Stimulated activated CD8-positive, alpha-beta memory T cell treated with anti-CD3 and anti-CD28 coated beads, Interleukin-15, amount 100 ng/mL, for 1 hour (primary cell): Measurements from ENCODE around the gene PTPN18.

Experiments used
- DNase-seq: peaks from one replicate; pipeline ENCODE4 v3.0.0-alpha.2; 2020; ENCODE audit warnings: low read depth

The PTPN18 gene

DNA sequence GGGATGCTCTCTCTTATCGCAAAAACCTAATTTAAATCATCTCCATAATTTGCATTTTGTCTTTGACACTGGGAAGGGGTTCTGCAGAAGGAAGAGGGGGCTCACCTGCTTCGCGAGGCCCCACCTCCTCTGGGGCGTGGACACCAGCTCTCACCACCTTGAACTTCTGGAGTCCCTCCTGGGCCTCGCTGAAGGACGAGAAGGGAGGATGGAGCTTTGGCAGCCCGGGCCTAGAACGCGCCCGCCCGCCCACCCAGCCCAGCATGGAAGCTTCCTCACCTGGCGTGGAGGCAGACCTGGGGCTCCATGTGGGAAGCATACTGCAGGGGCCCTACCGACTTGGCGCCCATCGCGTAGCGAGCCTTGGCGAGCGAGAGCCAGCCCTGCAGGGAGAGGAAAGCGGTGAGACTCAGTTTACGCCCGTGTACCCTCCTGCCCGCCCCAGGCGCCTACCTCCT, 14.3 kb upstream of the PTPN18 start:
- no peak for DNase-seq

DNA sequence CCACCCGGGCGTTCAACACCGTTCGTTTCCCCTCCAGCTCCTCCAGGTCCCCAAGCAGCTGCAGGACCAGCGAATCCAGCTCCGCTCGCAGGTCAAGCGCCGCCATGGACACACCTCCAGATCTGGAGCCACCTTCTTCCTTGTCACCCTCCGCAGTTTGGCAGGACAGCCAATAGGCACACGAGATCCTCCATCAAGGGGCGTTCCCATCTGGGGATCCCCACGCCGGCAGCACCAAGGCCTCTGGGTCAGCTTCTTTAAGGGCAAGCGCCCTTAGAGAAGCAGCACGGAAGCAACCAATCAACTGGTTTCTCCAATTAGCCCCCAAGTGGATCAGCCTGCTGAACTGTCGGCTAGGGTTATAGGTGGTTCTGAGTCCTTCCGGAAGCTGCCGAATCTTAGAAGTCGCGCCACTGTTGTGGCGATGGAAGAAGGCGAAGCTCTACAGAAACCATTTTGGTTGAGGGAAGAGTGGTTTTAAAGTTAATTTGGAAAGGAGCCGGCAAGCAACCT, 13.8 kb upstream of the PTPN18 start:
- DNase-seq: peak; percentile 64

- peak; percentile 92 for DNase-seq
Measured at GRCh38 chr2:130342533-130343275, 13.2 kb upstream of the PTPN18 start, which contains the start of gene IMP4. IMP4 (plus strand) TSS chr2:130342897; CDS start chr2:130342933, 36 bp downstream.

DNA sequence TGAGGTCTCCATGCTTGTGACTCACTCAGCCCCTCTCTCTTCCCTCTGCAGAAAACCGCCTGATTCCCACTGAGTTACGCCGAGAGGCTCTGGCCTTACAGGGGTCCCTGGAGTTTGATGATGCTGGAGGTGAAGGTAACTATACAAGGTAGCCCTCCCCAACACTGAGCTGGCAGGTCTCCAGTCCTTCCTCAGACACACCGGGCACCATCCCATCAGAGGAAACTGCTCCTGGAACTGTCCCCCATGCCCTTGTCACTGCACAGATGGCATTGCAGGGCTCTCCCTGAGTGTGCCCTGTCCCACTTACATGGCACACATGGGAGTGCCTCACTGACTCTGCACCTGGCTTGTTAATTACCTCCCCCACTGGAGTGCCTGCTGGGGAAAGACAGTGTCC, 11.3 kb upstream of the PTPN18 start:
- DNase-seq: no peak

- DNase-seq: no peak
Measured at GRCh38 chr2:130345091-130345490, 10.8 kb upstream of the PTPN18 start.

- DNase-seq: no peak
Measured at GRCh38 chr2:130345611-130346010, 10.2 kb upstream of the PTPN18 start.

DNA sequence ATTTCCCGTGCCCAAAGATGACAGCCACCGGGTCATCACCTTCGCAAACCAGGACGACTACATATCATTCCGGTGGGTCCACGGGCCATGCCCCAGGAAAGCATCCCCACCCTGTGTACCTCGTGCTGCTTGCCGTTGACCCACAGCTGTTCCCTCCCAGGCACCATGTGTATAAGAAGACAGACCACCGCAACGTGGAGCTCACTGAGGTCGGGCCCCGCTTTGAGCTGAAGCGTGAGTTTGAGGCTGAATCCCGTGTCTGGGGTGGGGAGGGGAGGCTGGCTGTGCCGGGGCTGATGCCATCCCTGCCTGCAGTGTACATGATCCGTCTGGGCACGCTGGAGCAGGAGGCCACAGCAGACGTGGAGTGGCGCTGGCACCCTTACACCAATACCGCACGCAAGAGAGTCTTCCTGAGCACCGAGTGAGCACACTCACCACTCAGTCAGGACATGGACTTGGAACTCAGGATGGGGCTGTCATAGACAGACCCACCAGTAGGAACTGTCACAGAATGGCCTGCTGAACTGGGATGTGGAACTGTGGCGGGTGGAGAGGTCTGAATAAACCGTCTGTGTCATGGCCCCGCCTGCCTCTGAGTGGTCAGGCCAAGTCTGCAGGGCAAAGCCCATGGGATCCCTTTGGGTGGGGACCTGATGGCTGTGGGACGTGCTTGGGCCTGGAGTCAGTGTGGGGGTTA, 9.7 kb upstream of the PTPN18 start:
- no peak for DNase-seq

- DNase-seq: no peak
Measured at GRCh38 chr2:130346741-130347066, 9.2 kb upstream of the PTPN18 start.

GRCh38 chr2:130347220-130347925, 8.5 kb upstream of the PTPN18 start:
- no peak for DNase-seq

- no peak for DNase-seq
Measured at GRCh38 chr2:130349174-130349573, 6.7 kb upstream of the PTPN18 start.

DNA sequence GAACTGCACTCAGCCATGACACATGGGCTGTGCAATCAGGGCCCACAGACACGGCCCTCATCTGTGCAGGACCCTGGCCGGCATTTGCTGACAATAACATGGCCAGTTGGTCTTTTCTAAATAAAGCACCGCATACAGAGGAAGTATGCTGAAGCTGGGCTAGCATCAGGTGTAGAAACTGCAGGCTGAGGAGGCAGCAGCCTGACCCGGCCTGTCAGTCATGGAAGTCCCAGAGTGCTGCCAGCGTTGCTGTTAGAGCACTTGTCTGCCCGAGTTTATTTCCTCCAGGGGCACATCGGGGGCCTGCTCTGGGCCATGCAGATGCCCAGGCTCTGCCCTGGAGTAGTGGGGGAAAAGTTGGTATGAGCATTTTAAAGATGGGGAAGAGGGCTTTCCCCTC, 4.1 kb upstream of the PTPN18 start:
- no peak for DNase-seq

GRCh38 chr2:130352237-130352636, 3.6 kb upstream of the PTPN18 start:
- DNase-seq: no peak

DNA sequence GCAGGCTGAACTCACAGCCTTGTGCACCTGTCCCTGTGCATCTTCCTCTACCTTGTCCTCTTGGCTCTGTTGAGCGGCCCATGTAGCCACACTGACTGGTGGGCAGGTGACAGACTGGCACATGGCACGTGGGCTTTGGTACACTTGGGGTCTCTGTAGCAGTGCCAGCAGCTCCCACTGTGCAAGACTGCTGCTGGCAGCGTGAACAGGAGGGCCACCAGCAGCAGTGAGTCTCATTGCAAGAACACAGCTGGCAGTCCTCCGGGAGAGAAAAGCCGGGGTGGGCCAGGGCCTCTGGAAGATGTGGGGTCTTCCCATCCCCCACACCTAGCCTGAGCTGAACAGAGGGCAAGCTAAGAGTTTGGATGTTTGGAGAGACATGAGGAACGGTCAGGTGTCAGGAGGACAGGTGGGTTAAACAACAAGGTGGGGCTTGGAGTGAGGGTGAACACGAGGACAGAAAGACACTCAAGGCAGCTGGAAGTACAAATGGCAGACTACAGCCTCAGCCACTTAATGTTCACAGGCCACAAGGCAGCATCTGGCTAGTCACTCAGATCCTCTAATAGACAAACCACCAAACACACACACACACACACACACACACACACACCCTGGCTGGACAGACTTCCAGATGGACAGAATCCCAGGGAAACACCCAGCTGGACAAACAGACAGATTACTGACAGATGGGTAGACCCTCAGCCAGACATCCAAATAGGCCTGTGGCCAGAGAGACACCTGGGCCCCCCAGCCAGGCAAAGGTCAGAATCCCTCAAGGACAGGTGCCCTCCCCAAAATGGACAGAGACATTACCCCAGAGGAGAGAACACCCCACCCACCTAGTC, 2.3 kb upstream of the PTPN18 start:
- DNase-seq: no peak

- no peak for DNase-seq
Measured at GRCh38 chr2:130354139-130354428, 1.8 kb upstream of the PTPN18 start.

DNA sequence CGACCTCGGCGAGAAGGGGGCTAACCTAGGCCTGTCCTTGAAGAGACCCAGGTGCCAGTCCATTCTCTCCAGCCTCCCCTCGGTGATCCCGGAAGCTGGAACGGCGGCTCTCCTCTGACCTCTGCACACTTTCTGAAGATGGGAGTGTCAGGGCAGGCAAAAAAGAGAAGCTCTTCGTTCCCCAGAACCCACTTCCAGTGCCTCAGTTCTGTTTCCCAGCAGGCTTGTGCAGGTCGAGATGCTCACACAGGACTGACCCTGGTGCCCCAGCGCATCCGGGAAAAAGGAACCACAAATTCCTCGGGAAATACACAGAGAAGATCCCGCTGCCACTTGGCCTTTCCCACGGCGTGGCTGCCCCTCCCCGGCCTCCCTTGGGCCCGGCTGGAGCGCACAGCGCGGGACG, 681 bp upstream of the PTPN18 start:
- DNase-seq: no peak

DNA sequence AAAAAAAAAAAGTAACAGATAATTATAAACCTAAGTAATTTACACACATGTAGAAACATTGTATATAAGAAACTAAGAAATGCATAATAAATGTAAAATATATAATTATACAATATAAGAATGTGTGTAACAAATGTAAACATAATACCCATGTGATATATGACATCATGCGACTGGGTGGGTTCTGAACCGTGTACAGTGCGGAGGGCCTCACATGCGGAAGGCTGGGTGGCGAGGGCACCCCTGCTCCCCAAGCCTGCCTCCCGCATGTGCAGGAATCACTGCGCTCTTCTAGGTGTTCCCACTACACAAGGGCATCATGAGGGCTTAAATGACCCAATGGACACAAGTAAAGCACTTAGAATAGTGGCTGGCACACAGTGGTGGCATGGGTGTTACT, 2.0 kb downstream of the PTPN18 start:
- no peak for DNase-seq

- DNase-seq: no peak
Measured at GRCh38 chr2:130358420-130359350, 2.8 kb downstream of the PTPN18 start.

DNA sequence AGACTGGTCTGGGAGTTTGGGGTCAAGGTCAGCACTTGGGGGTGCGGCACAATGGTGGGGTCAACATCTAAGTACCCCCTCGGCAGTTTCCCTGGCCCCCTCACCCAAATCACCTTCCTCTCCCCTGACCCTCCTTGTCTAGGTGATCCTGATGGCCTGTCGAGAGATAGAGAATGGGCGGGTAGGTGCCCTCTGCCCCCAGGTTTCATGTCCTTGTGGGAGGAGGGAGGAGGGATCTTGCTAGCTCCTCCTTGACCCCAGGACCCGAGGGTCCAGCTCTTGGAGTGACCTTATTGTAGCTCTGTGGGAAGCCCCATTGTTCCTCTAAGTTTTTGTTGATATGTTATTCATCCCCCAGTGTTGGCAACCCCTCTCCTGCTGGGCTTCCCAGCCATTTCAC, 3.6 kb downstream of the PTPN18 start:
- DNase-seq: no peak

GRCh38 chr2:130363479-130363878, 7.6 kb downstream of the PTPN18 start:
- DNase-seq: no peak

GRCh38 chr2:130365075-130365474, 9.2 kb downstream of the PTPN18 start:
- DNase-seq: no peak

GRCh38 chr2:130365963-130366362, 10.1 kb downstream of the PTPN18 start:
- DNase-seq: no peak
